DMS 273 treated with DMSO at 0.1 percent for 48 hours (cell line): ENCODE data around the gene FYN.
"Not testable (repeated sequence)": the region's sequence is repeated elsewhere in the genome, so short reads cannot be mapped to it uniquely, and the experiment has no call there.

Experiments
- DNase-seq: peaks from one replicate; lab custom pipeline; 2025; lab: John Stamatoyannopoulos, UW

The FYN gene

GRCh38 chr6:111789598-111789997 lies 83.7 kb downstream of the FYN start:
- no peak for DNase-seq

- no peak for DNase-seq
These were observed 84.6 kb downstream of the FYN start for GRCh38 chr6:111788379-111789276.

- not testable (repeated sequence) for DNase-seq
These were observed 87.1 kb downstream of the FYN start for GRCh38 chr6:111786151-111786550.

- peak; percentile 36 for DNase-seq
These were observed 88.8 kb downstream of the FYN start for GRCh38 chr6:111784433-111784832.

GRCh38 chr6:111782887-111783466 lies 90.3 kb downstream of the FYN start:
- no peak for DNase-seq

GRCh38 chr6:111782192-111782809 lies 91.0 kb downstream of the FYN start:
- DNase-seq, result no peak

GRCh38 chr6:111781041-111781708 lies 92.1 kb downstream of the FYN start:
- DNase-seq, result peak; percentile 74

- DNase-seq, result no peak
These were observed 92.9 kb downstream of the FYN start for GRCh38 chr6:111780393-111780792.

- no peak for DNase-seq
These were observed 93.6 kb downstream of the FYN start for GRCh38 chr6:111779660-111780059.

- DNase-seq, result no peak
These were observed 94.2 kb downstream of the FYN start for GRCh38 chr6:111779031-111779430.

- DNase-seq, result peak; percentile 71
These were observed 95.9 kb downstream of the FYN start for GRCh38 chr6:111777357-111777756.

GRCh38 chr6:111776236-111777221 lies 96.7 kb downstream of the FYN start:
- peak; percentile 63 for DNase-seq

GRCh38 chr6:111775145-111775922 lies 97.9 kb downstream of the FYN start:
- DNase-seq, result no peak

- DNase-seq, result no peak
These were observed 98.9 kb downstream of the FYN start for GRCh38 chr6:111774346-111774703.

GRCh38 chr6:111773501-111774345 lies 99.5 kb downstream of the FYN start:
- no peak for DNase-seq

- DNase-seq, result no peak
These were observed 100.9 kb downstream of the FYN start for GRCh38 chr6:111772381-111772780.

- no peak for DNase-seq
These were observed 101.6 kb downstream of the FYN start for GRCh38 chr6:111771629-111772028.

- no peak for DNase-seq
These were observed 102.2 kb downstream of the FYN start for GRCh38 chr6:111771094-111771432.

GRCh38 chr6:111770263-111771093 lies 102.8 kb downstream of the FYN start:
- no peak for DNase-seq
